ENCODE results near the gene SIGMAR1. TPM values are rescaled to one million over a fixed set of nuclear protein-coding genes. Genes with fewer than 3 reads are reported as not detected.

Gene SIGMAR1
- total RNA-seq, 4 donors from 2014 or later, result 78.5 to 111 (median 109) TPM

GRCh38 chr9:34587271-34587670 lies 50.3 kb downstream of the SIGMAR1 start:
- Histone ChIP-seq H3K4me3 (no peak overlapping the region), H3K9me3 (no peaks in the 10 kb centered on the region), H3K4me1 (peaks cover 39% of the 10 kb centered on the region), H3K36me3 (no peaks in the 10 kb centered on the region), H3K27ac (no peak overlapping the region), H3K27me3 (peaks cover 39% of the 10 kb centered on the region)
- TF ChIP-seq EP300 (IDR thresholded peaks at IDR 0.05) (no peak), POLR2AphosphoS5 (IDR thresholded peaks at IDR 0.05) (no peak), CTCF (IDR thresholded peaks at IDR 0.05) (no peak), POLR2A (IDR thresholded peaks at IDR 0.05) (no peak)
- 62% methylated on average over 2 of the region's 2 CpGs for WGBS
- DNase-seq (ENCODE audit: low spot score in 2 of 2), result no peak

GRCh38 chr9:34585946-34586669 lies 51.5 kb downstream of the SIGMAR1 start:
- WGBS, result 47% methylated on average over 4 of the region's 11 CpGs
- no peak for TF ChIP-seq POLR2AphosphoS5 (IDR thresholded peaks at IDR 0.05)
- no peak for TF ChIP-seq CTCF (IDR thresholded peaks at IDR 0.05)
- no peak for TF ChIP-seq EP300 (IDR thresholded peaks at IDR 0.05)
- TF ChIP-seq POLR2A (IDR thresholded peaks at IDR 0.05), result no peak
- no peak for DNase-seq (ENCODE audit: low spot score in 2 of 2)

GRCh38 chr9:34584970-34585369 lies 52.6 kb downstream of the SIGMAR1 start:
- no peak overlapping the region for H3K27ac ChIP-seq
- H3K27me3 ChIP-seq, result peaks cover 43% of the 10 kb centered on the region
- H3K36me3 ChIP-seq, result no peaks in the 10 kb centered on the region
- no peaks in the 10 kb centered on the region for H3K9me3 ChIP-seq
- TF ChIP-seq CTCF (IDR thresholded peaks at IDR 0.05) (no peak), EP300 (IDR thresholded peaks at IDR 0.05) (no peak), POLR2A (IDR thresholded peaks at IDR 0.05) (no peak), POLR2AphosphoS5 (IDR thresholded peaks at IDR 0.05) (no peak)
- 72% methylated on average over 5 of the region's 5 CpGs for WGBS
- no peak overlapping the region for H3K4me3 ChIP-seq
- peaks cover 16% of the 10 kb centered on the region for H3K4me1 ChIP-seq
- no peak for DNase-seq (ENCODE audit: low spot score in 2 of 2)

More at GRCh38 chr9:34585946-34586669, 51.5 kb downstream of the SIGMAR1 start:
- peaks cover 28% of the 10 kb centered on the region for H3K4me1 ChIP-seq
- peaks cover 40% of the 10 kb centered on the region for H3K27me3 ChIP-seq
- H3K27ac ChIP-seq, result no peak overlapping the region
- H3K4me3 ChIP-seq, result no peak overlapping the region
- no peaks in the 10 kb centered on the region for H3K36me3 ChIP-seq
- no peaks in the 10 kb centered on the region for H3K9me3 ChIP-seq

Other genes starting within 250 kb of the SIGMAR1 start
- 10 to 100 TPM; 12.6 to 17.0 (median 15.0) TPM for gene FAM219A, start 179.2 kb downstream of the SIGMAR1 start, total RNA-seq
- not detected for gene DNAI1, start 179.0 kb downstream of the SIGMAR1 start, total RNA-seq
- 1 to 10 TPM in 3 of 4 donors, under 1 TPM in 1; 0.65 to 4.0 (median 2.7) TPM for gene ENHO, start 114.8 kb downstream of the SIGMAR1 start, total RNA-seq
- gene CNTFR, start 48.1 kb downstream of the SIGMAR1 start, total RNA-seq, result 1 to 10 TPM; 5.0 to 9.1 (median 5.7) TPM
- 10 to 100 TPM; 20.3 to 50.4 (median 25.1) TPM for gene RPP25L, start 25.7 kb downstream of the SIGMAR1 start, total RNA-seq
- 100 to 1,000 TPM in 3 of 4 donors, 10 to 100 TPM in 1; 61.2 to 136 (median 121) TPM for gene DCTN3, start 17.3 kb downstream of the SIGMAR1 start, total RNA-seq
- gene ARID3C, start 8.7 kb downstream of the SIGMAR1 start, total RNA-seq, result 1 to 10 TPM in 1 of 4 donors, under 1 TPM in 3; 0.34 to 2.0 (median 0.50) TPM
- gene GALT, start 8.9 kb upstream of the SIGMAR1 start, total RNA-seq, result 100 to 1,000 TPM in 1 of 4 donors, 10 to 100 TPM in 3; 47.6 to 182 (median 77.6) TPM
- gene IL11RA, start 14.4 kb upstream of the SIGMAR1 start, total RNA-seq, result 100 to 1,000 TPM in 1 of 4 donors, 10 to 100 TPM in 3; 23.4 to 114 (median 39.3) TPM
- gene CCL27, start 24.9 kb upstream of the SIGMAR1 start, total RNA-seq, result 100 to 1,000 TPM; 169 to 357 (median 233) TPM
- gene CCL19, start 53.5 kb upstream of the SIGMAR1 start, total RNA-seq, result 1 to 10 TPM; 1.3 to 5.4 (median 3.3) TPM
- gene CCL21, start 72.3 kb upstream of the SIGMAR1 start, total RNA-seq, result 1 to 10 TPM in 3 of 4 donors, not detected in 1; 5.2 to 6.1 (median 5.6) TPM

Measured in suprapubic skin (tissue), 4 donors.